HCT116 (cell line): ENCODE results near the gene TFPT. TPM values are rescaled to one million over a fixed set of nuclear protein-coding genes. Genes with fewer than 3 reads are reported as not detected.
A peak's percentile ranks its signal among the peaks of the same experiment; 100 is the strongest.

Experiments used
- ATAC-seq: fragments of 200-7000 bp; cut with Tn5 transposase; 2 replicates; pipeline ENCODE4 v1.9.1; 2020; ENCODE audit warnings: mild to moderate bottlenecking, moderate library complexity
- BruUV-seq: library from RNA; stranded (reverse); fragments of 400-500 nt; replicated peaks from 2 replicates; lab custom pipeline; 2021; lab: Mats Ljungman, UMichigan
- CTCF ChIA-PET: fragments of 300-600 bp; sonication (Branson Sonifier 250); formaldehyde crosslinking; loops from one replicate; lab custom pipeline; 2021; ENCODE audit warnings: antibody characterized with exemption; lab: Charles Lee
- POLR2A ChIA-PET: fragments of 300-600, 350-600 bp; sonication (Branson Sonifier 250); formaldehyde crosslinking; loops from one replicate; lab custom pipeline; 2021; ENCODE audit warnings: antibody characterized with exemption; lab: Charles Lee
- RAD21 ChIA-PET, 2 experiments: fragments of 300-600 bp; sonication (Branson Sonifier 250); formaldehyde crosslinking; loops; one replicate each; lab custom pipeline; 2023; ENCODE audit warnings: low total read pairs in 2 of 2; ENCODE audit not compliant: uncharacterized antibody in 2 of 2, unreplicated experiment in 2 of 2, low non-redundant PET in 1 of 2; lab: Charles Lee
- DNase-seq: peaks from one replicate; pipeline ENCODE4 v3.0.0-alpha.2; 2010; ENCODE audit warnings: low read depth, low spot score
- H2AFZ ChIP-seq: fragments of 200-600 bp; shearing (Covaris generic), sonication (generic); 2 replicates; pipeline ENCODE4 v1.6.1; 2017; ENCODE audit warnings: low read depth, mixed run types, mixed read lengths, antibody characterized with exemption, low read length; ENCODE audit not compliant: poor library complexity, severe bottlenecking
- H3K27ac ChIP-seq: 2 replicates; pipeline ENCODE4 v1.5.1; 2012; ENCODE audit warnings: low read depth, low read length
- H3K27me3 ChIP-seq: fragments of 200-600 bp; sonication (generic); 2 replicates; pipeline ENCODE4 v1.6.1; 2016; ENCODE audit warnings: mixed run types, low read length, mixed read lengths; ENCODE audit not compliant: insufficient read depth
- H3K36me3 ChIP-seq, 2 experiments: fragments of 200-500 bp in 1 of 2; fragments of 200-600 bp in 1 of 2; sonication (Bioruptor generic) in 1 of 2; sonication (generic) in 1 of 2; 2 replicates each; pipeline versions ENCODE4 v1.5.1 to v1.6.1; 2014 to 2016; ENCODE audit warnings: low read length in 2 of 2, inconsistent platforms in 1 of 2, mixed read lengths in 1 of 2, mixed run types in 1 of 2; ENCODE audit not compliant: insufficient read depth in 2 of 2, control insufficient read depth in 1 of 2
- H3K4me1 ChIP-seq, 2 experiments: fragments of 200-600 bp in 1 of 2; sonication (generic) in 1 of 2; 2 replicates each; pipeline versions ENCODE4 v1.5.1 to v1.6.1; 2012 to 2017; ENCODE audit warnings: low read length in 2 of 2, inconsistent platforms in 1 of 2, mild to moderate bottlenecking in 1 of 2, mixed read lengths in 1 of 2, mixed run types in 1 of 2, moderate library complexity in 1 of 2; ENCODE audit not compliant: insufficient read depth in 2 of 2, control insufficient read depth in 1 of 2
- H3K4me2 ChIP-seq: fragments of 200-600 bp; sonication (generic); 2 replicates; pipeline ENCODE4 v1.6.1; 2017; ENCODE audit warnings: mixed run types, low read length, mixed read lengths
- H3K4me3 ChIP-seq, 2 experiments: fragments of 200-600 bp in 1 of 2; sonication (generic) in 1 of 2; replicated peaks in 1 of 2; 2 replicates each; pipeline ENCODE4 v1.5.1; 2011 to 2016; ENCODE audit warnings: low read length in 2 of 2, control low read depth in 1 of 2, low read depth in 1 of 2, mild to moderate bottlenecking in 1 of 2, mixed read lengths in 1 of 2, mixed run types in 1 of 2
- H3K79me2 ChIP-seq: fragments of 200-600 bp; sonication (generic); 2 replicates; pipeline ENCODE4 v1.6.1; 2017; ENCODE audit warnings: mild to moderate bottlenecking, mixed run types, low read length, moderate library complexity, mixed read lengths; ENCODE audit not compliant: insufficient read depth
- H3K9ac ChIP-seq: fragments of 200-600 bp; sonication (generic); 2 replicates; pipeline ENCODE4 v1.6.1; 2016; ENCODE audit warnings: low read length, mixed read lengths
- H3K9me2 ChIP-seq: fragments of 200-600 bp; sonication (generic), shearing (Covaris generic); 2 replicates; pipeline ENCODE4 v1.6.1; 2017; ENCODE audit warnings: mixed run types, mild to moderate bottlenecking, moderate library complexity; ENCODE audit not compliant: insufficient read depth
- H3K9me3 ChIP-seq, 2 experiments: fragments of 200-500 bp in 1 of 2; fragments of 200-600 bp in 1 of 2; sonication (Bioruptor generic) in 1 of 2; sonication (generic) in 1 of 2; 2 replicates each; pipeline ENCODE4 v1.6.1; 2014 to 2017; ENCODE audit warnings: low read length in 2 of 2, mixed read lengths in 2 of 2, inconsistent platforms in 1 of 2, low read depth in 1 of 2, mild to moderate bottlenecking in 1 of 2, mixed run types in 1 of 2, moderate library complexity in 1 of 2; ENCODE audit not compliant: control insufficient read depth in 1 of 2, insufficient read depth in 1 of 2
- H4K20me1 ChIP-seq: fragments of 200-600 bp; sonication (generic), shearing (Covaris generic); 2 replicates; pipeline ENCODE4 v1.6.1; 2017; ENCODE audit warnings: mixed run types, mild to moderate bottlenecking, moderate library complexity; ENCODE audit not compliant: insufficient read depth
- CBX3 ChIP-seq: IDR thresholded peaks from 2 replicates; pipeline ENCODE4 v1.6.1; 2012; ENCODE audit warnings: low read depth
- EGR1 ChIP-seq: IDR thresholded peaks from 2 replicates; pipeline ENCODE4 v1.6.1; 2012; ENCODE audit warnings: low read depth
- ELF1 ChIP-seq: IDR thresholded peaks from 2 replicates; pipeline ENCODE4 v1.6.1; 2012; ENCODE audit warnings: low read depth, borderline replicate concordance
- FOSL1 ChIP-seq: IDR thresholded peaks from 2 replicates; pipeline ENCODE4 v1.6.1; 2012; ENCODE audit warnings: low read depth
- POLR2A ChIP-seq: IDR thresholded peaks from 2 replicates; pipeline ENCODE4 v1.7.0; 2011; ENCODE audit warnings: borderline replicate concordance; ENCODE audit not compliant: insufficient read depth, insufficient read length; ENCODE audit errors: extremely low read depth
- SIN3A ChIP-seq: IDR thresholded peaks from 2 replicates; pipeline ENCODE4 v1.6.1; 2012; ENCODE audit warnings: low read depth
- TCF7L2 ChIP-seq: IDR thresholded peaks from 2 replicates; pipeline ENCODE4 v1.7.0; 2011; ENCODE audit warnings: borderline replicate concordance, inconsistent platforms; ENCODE audit not compliant: insufficient read depth, insufficient read length; ENCODE audit errors: extremely low read depth
- ZFX ChIP-seq: fragments of 450-650 bp; IDR thresholded peaks from 2 replicates; pipeline ENCODE4 v1.6.1; 2017
- ZNF274 ChIP-seq: fragments of 200-500 bp; sonication (Bioruptor generic); IDR thresholded peaks from 2 replicates; pipeline ENCODE4 v1.6.1; 2014; ENCODE audit warnings: mild to moderate bottlenecking, low read depth, low read length, inconsistent platforms
- intact Hi-C: fragments of 100-400 bp; cut with micrococcal nuclease; formaldehyde crosslinking; loops from 2 replicates; pipeline ENCODE4 v1.10.0; 2022
- total RNA-seq: library from RNA; stranded (reverse); gene quantifications from one replicate; pipeline ENCODE4 v1.2.1, GENCODE V29; 2021; ENCODE audit not compliant: unreplicated experiment
- TF ChIP-seq, protein P1 (sequence below): IDR thresholded peaks from 2 replicates; pipeline ENCODE4 v1.6.1; 2012; ENCODE audit warnings: low read depth
- TF ChIP-seq, protein P2 (sequence below), 3 experiments: fragments of 200-600 bp in 1 of 3; sonication (generic) in 1 of 3; IDR thresholded peaks in 2 of 3; conservative IDR thresholded peaks in 1 of 3; 2 replicates each; pipeline ENCODE4 v1.5.1; 2012 to 2017; ENCODE audit warnings: low read depth in 2 of 3, low read length in 2 of 3, antibody characterized with exemption in 1 of 3, borderline replicate concordance in 1 of 3, control low read depth in 1 of 3, mild to moderate bottlenecking in 1 of 3, mixed read lengths in 1 of 3, mixed run types in 1 of 3, moderate library complexity in 1 of 3; ENCODE audit not compliant: insufficient read depth in 1 of 3

The TFPT gene
- total RNA-seq, 1 experiment from 2014 or later, result 7.1 TPM

DNA sequence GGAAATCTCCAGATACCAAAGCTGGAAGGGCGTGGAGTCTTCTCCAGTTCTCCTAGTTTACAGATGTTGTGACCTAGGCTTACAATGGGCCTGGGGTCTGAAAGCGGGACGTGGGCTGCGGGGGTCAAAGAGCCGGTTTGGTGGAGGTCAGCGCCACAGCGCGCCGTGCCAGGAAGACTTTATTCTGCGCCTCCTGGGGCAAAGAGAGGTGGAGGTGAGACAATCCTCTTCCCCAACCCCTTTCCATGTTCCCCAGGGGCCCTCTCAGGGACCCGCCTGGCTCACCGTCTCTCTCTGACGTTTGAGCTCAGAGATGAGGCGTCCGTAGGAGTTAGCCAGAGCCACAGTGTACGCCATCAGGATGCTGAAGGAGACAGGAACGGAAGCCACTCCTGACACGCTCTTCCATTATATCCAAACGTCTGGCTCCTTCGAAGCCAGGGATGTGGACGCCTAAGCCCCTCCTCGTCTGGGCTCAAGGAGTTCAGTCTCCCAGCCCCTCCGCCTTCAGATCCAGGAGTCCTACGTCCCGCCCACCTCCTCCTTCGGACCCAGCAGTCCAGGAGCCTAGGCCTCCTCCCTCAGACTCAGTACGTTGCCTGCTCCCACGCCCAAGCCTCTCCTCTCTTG, 44.8 kb upstream of the TFPT start:
- Histone ChIP-seq H3K9me2 (no peaks in the 10 kb centered on the region), H3K4me2 (peak overlapping the region; percentile 96), H3K27me3 (no peaks in the 10 kb centered on the region), H3K4me1 (peaks cover 26 to 50% of the 10 kb centered on the region in 2 experiments), H2AFZ (no peak overlapping the region), H3K9me3 (no peaks in the 10 kb centered on the region)
- TF ChIP-seq ZFX (peak; percentile 22; the same call in 1 of the 2 replicates), FOSL1 (no peak)
- TF ChIP-seq, all 23 proteins: peak for 1
- POLR2A ChIA-PET, result interaction anchor here (1.2 to 1.6 kb wide), 3 partner anchors 9 to 40 kb away, joined by 3 to 8 read pairs (median 4); partner anchors contain the start of genes MBOAT7, RPS9 and TSEN34
- Histone ChIP-seq H3K4me3 (peak overlapping the region; percentile 82 to 84), H4K20me1 (no peaks in the 10 kb centered on the region), H3K79me2 (peaks cover 8% of the 10 kb centered on the region), H3K27ac (peak overlapping the region; percentile 69), H3K36me3 (peaks cover 16% of the 10 kb centered on the region in 2 experiments; a peak in 3 of 4 replicates), H3K9ac (peak overlapping the region; percentile 91)
- CTCF ChIA-PET, result interaction anchor here (1.0 kb wide), 1 partner anchor 8 kb away, joined by 6 read pairs; no protein-coding TSS in a partner anchor
- intact Hi-C loops, result no loop called here
- DNase-seq, result no peak
- RAD21 ChIA-PET, result no interaction called here
- ATAC-seq, result peak; percentile 4
- BruUV-seq, result TSS peak; percentile 73

DNA sequence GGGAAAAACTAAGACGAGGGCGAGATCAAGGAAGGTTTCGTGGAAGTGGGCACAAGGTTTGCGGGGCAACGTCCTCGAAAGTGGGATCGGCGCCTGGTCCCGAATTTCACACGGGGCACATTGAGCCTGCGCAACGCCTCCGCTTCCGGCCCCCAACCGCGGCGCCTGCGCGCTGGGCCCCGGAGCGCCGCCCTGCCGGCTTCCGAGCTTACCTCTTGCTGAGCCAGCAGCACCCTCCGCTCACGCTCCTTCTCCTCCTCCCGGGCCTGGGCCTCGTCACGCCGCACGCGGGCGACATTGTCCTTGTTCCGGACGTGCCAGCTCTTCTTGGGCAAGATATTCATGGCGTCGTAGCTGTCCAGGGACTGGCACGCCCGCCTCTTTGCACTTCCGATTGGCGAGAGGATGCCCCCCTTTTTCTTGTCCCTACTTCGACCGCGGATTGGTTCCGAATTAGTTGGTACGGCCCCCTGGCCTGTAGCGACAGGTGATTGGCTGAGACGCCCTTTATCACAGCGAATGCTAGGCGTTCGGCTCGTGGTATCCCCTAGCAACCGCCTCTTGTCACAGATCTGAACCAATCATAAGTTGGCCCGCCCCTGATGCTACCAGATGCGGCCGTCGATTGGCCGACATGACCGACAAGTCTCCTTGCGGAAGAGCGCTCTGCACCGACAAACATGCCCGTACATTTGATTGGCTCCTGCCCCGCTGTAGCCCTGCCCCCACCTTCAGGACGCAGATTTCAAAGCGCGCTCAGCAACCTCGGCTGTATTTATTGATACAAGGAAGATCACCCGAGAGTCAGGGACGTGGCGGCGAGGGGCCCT, 44.1 kb upstream of the TFPT start, which contains the start of gene LENG1:
Gene LENG1 (minus strand): TSS at position 370 of the 830 bp plus-strand sequence. CDS start 26 bp downstream, at position 344.
- no peaks in the 10 kb centered on the region for H3K27me3 ChIP-seq
- peaks cover 26 to 44% of the 10 kb centered on the region in 2 experiments for H3K4me1 ChIP-seq
- H3K4me2 ChIP-seq, result peak within 1 kb of the TSS; percentile 96
- RAD21 ChIA-PET, result no interaction called here
- H3K9me3 ChIP-seq, result no peaks in the 10 kb centered on the region
- POLR2A ChIA-PET, result interaction anchor here (0.8 to 1.6 kb wide), 4 partner anchors 9 to 40 kb away, joined by 3 to 13 read pairs (median 6); partner anchors contain the start of genes MBOAT7 and TSEN34
- CTCF ChIA-PET, result interaction anchor here (0.7 to 1.3 kb wide), 4 partner anchors 9 to 107 kb away, joined by 3 to 6 read pairs (median 4); partner anchors contain the start of genes MBOAT7 and TMC4
- H2AFZ ChIP-seq, result no peak within 1 kb of the TSS
- DNase-seq (peak; percentile 100), ATAC-seq (peak; percentile 85)
- H4K20me1 ChIP-seq, result no peaks in the 10 kb centered on the region
- intact Hi-C loops, result loop anchor here (1.0 kb wide), 1 partner anchor 22 kb away; the partner anchor contains the start of gene CNOT3
- H3K4me3 ChIP-seq, result peak within 1 kb of the TSS; percentile 82 to 84
- H3K79me2 ChIP-seq, result peaks cover 8% of the 10 kb centered on the region
- H3K27ac ChIP-seq, result peak within 1 kb of the TSS; percentile 87
- peak within 1 kb of the TSS; percentile 91 for H3K9ac ChIP-seq
- H3K9me2 ChIP-seq, result no peaks in the 10 kb centered on the region
- peaks cover 21 to 23% of the 10 kb centered on the region in 2 experiments; a peak in 3 of 4 replicates for H3K36me3 ChIP-seq
- BruUV-seq, result no TSS peak
- peak; percentile 78 for TF ChIP-seq TCF7L2
- TF ChIP-seq SIN3A, result peak; percentile 89
- TF ChIP-seq ELF1, result peak; percentile 81; the same call in 1 of the 2 replicates
- TF ChIP-seq POLR2A, result peak; percentile 61
- no peak for TF ChIP-seq ZNF274
- TF ChIP-seq, protein P1, sequence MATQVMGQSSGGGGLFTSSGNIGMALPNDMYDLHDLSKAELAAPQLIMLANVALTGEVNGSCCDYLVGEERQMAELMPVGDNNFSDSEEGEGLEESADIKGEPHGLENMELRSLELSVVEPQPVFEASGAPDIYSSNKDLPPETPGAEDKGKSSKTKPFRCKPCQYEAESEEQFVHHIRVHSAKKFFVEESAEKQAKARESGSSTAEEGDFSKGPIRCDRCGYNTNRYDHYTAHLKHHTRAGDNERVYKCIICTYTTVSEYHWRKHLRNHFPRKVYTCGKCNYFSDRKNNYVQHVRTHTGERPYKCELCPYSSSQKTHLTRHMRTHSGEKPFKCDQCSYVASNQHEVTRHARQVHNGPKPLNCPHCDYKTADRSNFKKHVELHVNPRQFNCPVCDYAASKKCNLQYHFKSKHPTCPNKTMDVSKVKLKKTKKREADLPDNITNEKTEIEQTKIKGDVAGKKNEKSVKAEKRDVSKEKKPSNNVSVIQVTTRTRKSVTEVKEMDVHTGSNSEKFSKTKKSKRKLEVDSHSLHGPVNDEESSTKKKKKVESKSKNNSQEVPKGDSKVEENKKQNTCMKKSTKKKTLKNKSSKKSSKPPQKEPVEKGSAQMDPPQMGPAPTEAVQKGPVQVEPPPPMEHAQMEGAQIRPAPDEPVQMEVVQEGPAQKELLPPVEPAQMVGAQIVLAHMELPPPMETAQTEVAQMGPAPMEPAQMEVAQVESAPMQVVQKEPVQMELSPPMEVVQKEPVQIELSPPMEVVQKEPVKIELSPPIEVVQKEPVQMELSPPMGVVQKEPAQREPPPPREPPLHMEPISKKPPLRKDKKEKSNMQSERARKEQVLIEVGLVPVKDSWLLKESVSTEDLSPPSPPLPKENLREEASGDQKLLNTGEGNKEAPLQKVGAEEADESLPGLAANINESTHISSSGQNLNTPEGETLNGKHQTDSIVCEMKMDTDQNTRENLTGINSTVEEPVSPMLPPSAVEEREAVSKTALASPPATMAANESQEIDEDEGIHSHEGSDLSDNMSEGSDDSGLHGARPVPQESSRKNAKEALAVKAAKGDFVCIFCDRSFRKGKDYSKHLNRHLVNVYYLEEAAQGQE, result no peak
- peak; percentile 99 for TF ChIP-seq EGR1
- TF ChIP-seq, protein P2, sequence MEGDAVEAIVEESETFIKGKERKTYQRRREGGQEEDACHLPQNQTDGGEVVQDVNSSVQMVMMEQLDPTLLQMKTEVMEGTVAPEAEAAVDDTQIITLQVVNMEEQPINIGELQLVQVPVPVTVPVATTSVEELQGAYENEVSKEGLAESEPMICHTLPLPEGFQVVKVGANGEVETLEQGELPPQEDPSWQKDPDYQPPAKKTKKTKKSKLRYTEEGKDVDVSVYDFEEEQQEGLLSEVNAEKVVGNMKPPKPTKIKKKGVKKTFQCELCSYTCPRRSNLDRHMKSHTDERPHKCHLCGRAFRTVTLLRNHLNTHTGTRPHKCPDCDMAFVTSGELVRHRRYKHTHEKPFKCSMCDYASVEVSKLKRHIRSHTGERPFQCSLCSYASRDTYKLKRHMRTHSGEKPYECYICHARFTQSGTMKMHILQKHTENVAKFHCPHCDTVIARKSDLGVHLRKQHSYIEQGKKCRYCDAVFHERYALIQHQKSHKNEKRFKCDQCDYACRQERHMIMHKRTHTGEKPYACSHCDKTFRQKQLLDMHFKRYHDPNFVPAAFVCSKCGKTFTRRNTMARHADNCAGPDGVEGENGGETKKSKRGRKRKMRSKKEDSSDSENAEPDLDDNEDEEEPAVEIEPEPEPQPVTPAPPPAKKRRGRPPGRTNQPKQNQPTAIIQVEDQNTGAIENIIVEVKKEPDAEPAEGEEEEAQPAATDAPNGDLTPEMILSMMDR (IDR thresholded peaks at IDR 0.05 in 2 of 3, conservative IDR thresholded peaks at IDR 0.05 in 1 of 3; ENCODE audit: borderline replicate concordance in 1 of 3, insufficient read depth in 1 of 3, low read depth in 2 of 3, low read length in 2 of 3), result 0 out of 6 replicates have a peak, but pooled peaks of 2 of the 3 experiments have one; percentile 11 to 19
- no peak for TF ChIP-seq CBX3
